Thyroid gland (tissue), 4 donors: ENCODE data around the gene ARL17B. TPM values are rescaled to one million over a fixed set of nuclear protein-coding genes. Genes with fewer than 3 reads are reported as not detected.
"Not testable (repeated sequence)": the region's sequence is repeated elsewhere in the genome, so short reads cannot be mapped to it uniquely, and the experiment has no call there.

Experiments used
- DNase-seq, 2 donors: peaks; one replicate each; pipeline ENCODE4 v3.0.0-alpha.2; 2019
- H3K27ac ChIP-seq, 3 donors: fragments of 200-600 bp; sonication (generic); 1 replicate in 2 of 3; 2 replicates in 1 of 3; pipeline ENCODE4 v1.5.1; 2016 to 2019; ENCODE audit warnings: mild to moderate bottlenecking in 1 of 3, moderate library complexity in 1 of 3
- H3K27me3 ChIP-seq: fragments of 200-600 bp; sonication (generic); one replicate; pipeline ENCODE4 v1.5.1; 2019
- H3K36me3 ChIP-seq, 2 donors: fragments of 200-600 bp; sonication (generic); one replicate each; pipeline ENCODE4 v1.5.1; 2016 to 2019
- H3K4me1 ChIP-seq, 2 donors: fragments of 200-600 bp; sonication (generic); one replicate each; pipeline ENCODE4 v1.5.1; 2017 to 2019
- H3K4me3 ChIP-seq, 3 donors: fragments of 200-600 bp; sonication (generic); replicated peaks in 1 of 3; 1 replicate in 2 of 3; 2 replicates in 1 of 3; pipeline ENCODE4 v1.5.1; 2016; ENCODE audit warnings: mild to moderate bottlenecking in 1 of 3
- H3K9me3 ChIP-seq: fragments of 200-600 bp; sonication (generic); one replicate; pipeline ENCODE4 v1.5.1; 2017
- CTCF ChIP-seq, 6 experiments: fragments of 200-600 bp in 3 of 6; fragments of 450-650 bp in 3 of 6; sonication (generic) in 3 of 6; IDR thresholded peaks; one replicate each; pipeline ENCODE4 v1.5.1; 2016 to 2019; ENCODE audit warnings: antibody characterized with exemption in 6 of 6, mild to moderate bottlenecking in 2 of 6, inconsistent platforms in 1 of 6, moderate library complexity in 1 of 6
- POLR2A ChIP-seq, 2 donors: fragments of 450-650 bp; IDR thresholded peaks; one replicate each; pipeline ENCODE4 v1.6.1; 2017; ENCODE audit warnings: antibody characterized with exemption in 2 of 2, mild to moderate bottlenecking in 2 of 2, moderate library complexity in 1 of 2
- WGBS, 2 donors: methylation state at CpG; one replicate each; pipeline ENCODE4 v1.1.5; 2017; 5-methylcytosine and 5-hydroxymethylcytosine counted together
- intact Hi-C: fragments of 100-400 bp; cut with DNase I; formaldehyde crosslinking; loops from one replicate; pipeline ENCODE4 v1.15.1; 2023
- total RNA-seq, 4 donors: library from RNA; depleted of rRNA; stranded (reverse); fragments of >200 nt; gene quantifications; one replicate each; pipeline ENCODE4 v1.2.3, GENCODE V29; 2016

ARL17B gene
- total RNA-seq, 4 donors from 2014 or later, result 13.7 to 55.9 (median 31.0) TPM

GRCh38 chr17:46286764-46287221 is 74.8 kb downstream of the ARL17B start:
- not testable (repeated sequence) for H3K4me3 ChIP-seq
- peak; percentile 27 to 47 for DNase-seq
- WGBS, 2 donors, result 1% methylated on average over 3 of the region's 3 CpGs

GRCh38 chr17:46285500-46285899 is 76.1 kb downstream of the ARL17B start:
- not testable (repeated sequence) for H3K27ac ChIP-seq, H3K4me3 ChIP-seq, H3K36me3 ChIP-seq, H3K4me1 ChIP-seq, DNase-seq, H3K9me3 ChIP-seq, H3K27me3 ChIP-seq
- intact Hi-C loops, result loop anchor here (10.0 kb wide), 1 partner anchor 281 kb away; no protein-coding TSS in a partner anchor
- 87 to 94% methylated on average over 2 of the region's 2 CpGs for WGBS, 2 donors

More at GRCh38 chr17:46286764-46287221, 74.8 kb downstream of the ARL17B start:
- H3K27me3 ChIP-seq, H3K9me3 ChIP-seq, H3K27ac ChIP-seq, H3K36me3 ChIP-seq, H3K4me1 ChIP-seq: not testable (repeated sequence)
- TF ChIP-seq CTCF (IDR thresholded peaks at IDR 0.05), result peak; percentile 54 to 82 (median 72)
- intact Hi-C loops, result loop anchor here (10.0 kb wide), 1 partner anchor 282 kb away; no protein-coding TSS in a partner anchor

- intact Hi-C loops, result loop anchor here (10.0 kb wide), 1 partner anchor 280 kb away; no protein-coding TSS in a partner anchor
- not testable (repeated sequence) for DNase-seq, H3K4me1 ChIP-seq, H3K9me3 ChIP-seq, H3K27ac ChIP-seq, H3K27me3 ChIP-seq, H3K4me3 ChIP-seq, H3K36me3 ChIP-seq
- WGBS, 2 donors, result 92 to 93% methylated on average over 1 of the region's 1 CpG
Measured at GRCh38 chr17:46284467-46284866, 77.1 kb downstream of the ARL17B start.

GRCh38 chr17:46282635-46283034 is 78.9 kb downstream of the ARL17B start:
- H3K9me3 ChIP-seq, DNase-seq, H3K27ac ChIP-seq, H3K4me1 ChIP-seq, H3K27me3 ChIP-seq, H3K4me3 ChIP-seq, H3K36me3 ChIP-seq: not testable (repeated sequence)
- intact Hi-C loops, result loop anchor here (10.0 kb wide), 1 partner anchor 278 kb away; no protein-coding TSS in a partner anchor
- 91 to 95% methylated on average over 8 to 11 of the region's 12 CpGs for WGBS, 2 donors

GRCh38 chr17:46281336-46281735 is 80.2 kb downstream of the ARL17B start:
- not testable (repeated sequence) for DNase-seq, H3K36me3 ChIP-seq, H3K27ac ChIP-seq, H3K27me3 ChIP-seq, H3K4me1 ChIP-seq, H3K4me3 ChIP-seq, H3K9me3 ChIP-seq
- intact Hi-C loops, result loop anchor here (10.0 kb wide), 1 partner anchor 277 kb away; no protein-coding TSS in a partner anchor
- WGBS, 2 donors, result 91 to 94% methylated on average over 4 of the region's 4 CpGs

- H3K27ac ChIP-seq, H3K4me1 ChIP-seq, H3K36me3 ChIP-seq, intact Hi-C loops, DNase-seq, H3K27me3 ChIP-seq, H3K9me3 ChIP-seq, H3K4me3 ChIP-seq: not testable (repeated sequence)
- 65 to 67% methylated on average over 3 of the region's 3 CpGs for WGBS, 2 donors
Measured at GRCh38 chr17:46276728-46277479, 84.7 kb downstream of the ARL17B start.

GRCh38 chr17:46274238-46274637 is 87.3 kb downstream of the ARL17B start:
- TF ChIP-seq CTCF (IDR thresholded peaks at IDR 0.05) (no peak), POLR2A (IDR thresholded peaks at IDR 0.05) (no peak)
- Histone ChIP-seq H3K36me3 (no peaks in the 10 kb centered on the region), H3K27ac (no peak overlapping the region), H3K4me1 (no peaks in the 10 kb centered on the region), H3K9me3 (no peaks in the 10 kb centered on the region), H3K4me3 (no peak overlapping the region), H3K27me3 (no peaks in the 10 kb centered on the region)
- intact Hi-C loops, result no loop called here
- 90 to 93% methylated on average over 3 of the region's 3 CpGs for WGBS, 2 donors
- no peak for DNase-seq
